GM23248 (cell line): Measurements from ENCODE around the gene SYTL3. TPM values are rescaled to one million over a fixed set of nuclear protein-coding genes. Genes with fewer than 3 reads are reported as not detected.

Experiments used
- DNase-seq: peaks from one replicate; pipeline ENCODE4 v3.0.0-alpha.2; 2015
- H2AFZ ChIP-seq: fragments of 200-600 bp; sonication (generic); 2 replicates; pipeline ENCODE4 v1.6.1; 2016; ENCODE audit warnings: antibody characterized with exemption
- H3F3A ChIP-seq: fragments of 200-600 bp; sonication (generic); 2 replicates; pipeline ENCODE4 v1.6.1; 2016; ENCODE audit warnings: mild to moderate bottlenecking, antibody characterized with exemption, mixed run types; ENCODE audit not compliant: insufficient read depth
- H3K27ac ChIP-seq: fragments of 200-600 bp; sonication (generic); 2 replicates; pipeline ENCODE4 v1.5.1; 2016; ENCODE audit warnings: mild to moderate bottlenecking
- H3K27me3 ChIP-seq: fragments of 200-600 bp; sonication (generic); replicated peaks from 2 replicates; pipeline ENCODE4 v1.6.1; 2016; ENCODE audit warnings: mild to moderate bottlenecking; ENCODE audit not compliant: insufficient read depth
- H3K36me3 ChIP-seq: fragments of 200-600 bp; sonication (generic); 2 replicates; pipeline ENCODE4 v1.6.1; 2016; ENCODE audit warnings: low read depth, mild to moderate bottlenecking
- H3K4me1 ChIP-seq: fragments of 200-600 bp; sonication (generic); 2 replicates; pipeline ENCODE4 v1.6.1; 2016; ENCODE audit warnings: mild to moderate bottlenecking; ENCODE audit not compliant: insufficient read depth
- H3K4me2 ChIP-seq: fragments of 200-600 bp; sonication (generic); one replicate; pipeline ENCODE4 v1.6.1; 2016; ENCODE audit warnings: mild to moderate bottlenecking; ENCODE audit not compliant: unreplicated experiment
- H3K4me3 ChIP-seq: fragments of 200-600 bp; sonication (generic); 2 replicates; pipeline ENCODE4 v1.5.1; 2016; ENCODE audit warnings: mild to moderate bottlenecking
- H3K79me2 ChIP-seq: fragments of 200-600 bp; sonication (generic); 2 replicates; pipeline ENCODE4 v1.6.1; 2016; ENCODE audit warnings: mild to moderate bottlenecking; ENCODE audit not compliant: insufficient read depth
- H3K9ac ChIP-seq: fragments of 200-600 bp; sonication (generic); 2 replicates; pipeline ENCODE4 v1.6.1; 2016; ENCODE audit warnings: mild to moderate bottlenecking
- H3K9me2 ChIP-seq: fragments of 200-600 bp; sonication (generic); 2 replicates; pipeline ENCODE4 v1.6.1; 2016; ENCODE audit warnings: mixed run types, mild to moderate bottlenecking, moderate library complexity; ENCODE audit not compliant: insufficient read depth
- H3K9me3 ChIP-seq: fragments of 200-600 bp; sonication (generic); one replicate; pipeline ENCODE4 v1.6.1; 2017; ENCODE audit warnings: low read depth
- H4K20me1 ChIP-seq: fragments of 200-600 bp; sonication (generic); 2 replicates; pipeline ENCODE4 v1.6.0; 2016; ENCODE audit not compliant: insufficient read depth
- EZH2 ChIP-seq: fragments of 200-600 bp; sonication (generic); IDR thresholded peaks from 2 replicates; pipeline ENCODE4 v1.6.1; 2018; ENCODE audit warnings: antibody characterized with exemption, mild to moderate bottlenecking; ENCODE audit not compliant: insufficient read depth, poor library complexity, severe bottlenecking
- EZH2phosphoT487 ChIP-seq: fragments of 200-600 bp; sonication (generic); IDR thresholded peaks from 2 replicates; pipeline ENCODE4 v1.6.1; 2018; ENCODE audit warnings: antibody characterized with exemption, moderate library complexity, mild to moderate bottlenecking, low read depth; ENCODE audit not compliant: insufficient read depth
- WGBS, 2 experiments: methylation state at CpG; one replicate each; pipeline ENCODE4 v1.1.6; 2015 to 2017; ENCODE audit warnings: low lambda C conversion rate in 2 of 2, low coverage in 1 of 2; ENCODE audit errors: missing lambda C conversion rate in 2 of 2; 5-methylcytosine and 5-hydroxymethylcytosine counted together
- in situ Hi-C: fragments of 300-500 bp; cut with MboI; formaldehyde crosslinking; loops from 2 replicates; pipeline ENCODE4 v1.15.0; 2020
- polyA plus RNA-seq: library from polyadenylated mRNA; unstranded; fragments of >200 nt; fragmentation: Nextera tagmentation; extraction: Ambion mirVana; gene quantifications from 2 replicates; pipeline ENCODE4 v1.2.1, GENCODE V29; 2016
- total RNA-seq: library from RNA; depleted of rRNA; stranded (reverse); fragments of >200 nt; shearing (Covaris generic); gene quantifications from 2 replicates; pipeline ENCODE4 v1.2.3, GENCODE V29; 2014

Gene SYTL3
- total and polyA plus RNA-seq, 2 experiments from 2014 or later, result 2.1 to 2.3 TPM

- H3K9me2 ChIP-seq, result no peaks in the 10 kb centered on the region
- no peaks in the 10 kb centered on the region for H3K27me3 ChIP-seq
- TF ChIP-seq EZH2, result no peak
- no peak for TF ChIP-seq EZH2phosphoT487
- no peak overlapping the region for H3K4me2 ChIP-seq
- H3K4me3 ChIP-seq, result no peak overlapping the region
- WGBS, 2 experiments, result 69% methylated on average over 10 of the region's 10 CpGs
- peaks cover 27% of the 10 kb centered on the region for H3F3A ChIP-seq
- H3K9me3 ChIP-seq, result no peaks in the 10 kb centered on the region
- H3K27ac ChIP-seq, result no peak overlapping the region
- peaks cover 18% of the 10 kb centered on the region for H3K4me1 ChIP-seq
- peak; percentile 41 for DNase-seq
- no peaks in the 10 kb centered on the region for H3K79me2 ChIP-seq
- no peak overlapping the region for H2AFZ ChIP-seq
- in situ Hi-C loops, result no loop called here
- H3K36me3 ChIP-seq, result no peaks in the 10 kb centered on the region
- no peaks in the 10 kb centered on the region for H4K20me1 ChIP-seq
- H3K9ac ChIP-seq, result no peak overlapping the region
Observed at GRCh38 chr6:158660333-158660754, 10.5 kb downstream of the SYTL3 start.

GRCh38 chr6:158661156-158661685, 11.4 kb downstream of the SYTL3 start:
- Histone ChIP-seq H3K9me2 (no peaks in the 10 kb centered on the region), H3K27ac (no peak overlapping the region), H3K4me3 (no peak overlapping the region), H3K79me2 (no peaks in the 10 kb centered on the region), H3K4me2 (no peak overlapping the region), H3K4me1 (peaks cover 12% of the 10 kb centered on the region), H3K9ac (no peak overlapping the region), H3K36me3 (no peaks in the 10 kb centered on the region), H3K9me3 (no peaks in the 10 kb centered on the region), H4K20me1 (no peaks in the 10 kb centered on the region), H3F3A (peaks cover 18% of the 10 kb centered on the region), H2AFZ (no peak overlapping the region), H3K27me3 (no peaks in the 10 kb centered on the region)
- no peak for TF ChIP-seq EZH2
- TF ChIP-seq EZH2phosphoT487, result no peak
- in situ Hi-C loops, result no loop called here
- WGBS, 2 experiments, result 83 to 88% methylated on average over 3 of the region's 3 CpGs
- no peak for DNase-seq

GRCh38 chr6:158662607-158662953, 12.7 kb downstream of the SYTL3 start:
- no peak overlapping the region for H3K4me3 ChIP-seq
- no peaks in the 10 kb centered on the region for H3K79me2 ChIP-seq
- TF ChIP-seq EZH2phosphoT487 (no peak), EZH2 (no peak)
- no peaks in the 10 kb centered on the region for H3K27me3 ChIP-seq
- H3F3A ChIP-seq, result peaks cover 6% of the 10 kb centered on the region
- H3K4me2 ChIP-seq, result no peak overlapping the region
- no peaks in the 10 kb centered on the region for H3K9me2 ChIP-seq
- no peaks in the 10 kb centered on the region for H3K36me3 ChIP-seq
- H3K9ac ChIP-seq, result no peak overlapping the region
- H2AFZ ChIP-seq, result peak overlapping the region; percentile 21; the same call in 1 of the 2 replicates
- no peaks in the 10 kb centered on the region for H4K20me1 ChIP-seq
- in situ Hi-C loops, result no loop called here
- peaks cover 9% of the 10 kb centered on the region for H3K4me1 ChIP-seq
- 67 to 71% methylated on average over 3 of the region's 3 CpGs for WGBS, 2 experiments
- no peaks in the 10 kb centered on the region for H3K9me3 ChIP-seq
- H3K27ac ChIP-seq, result no peak overlapping the region
- DNase-seq, result no peak

- no peaks in the 10 kb centered on the region for H3K79me2 ChIP-seq
- no peaks in the 10 kb centered on the region for H3K9me2 ChIP-seq
- peaks cover 8% of the 10 kb centered on the region; the same call in 1 of the 2 replicates for H3K4me1 ChIP-seq
- H4K20me1 ChIP-seq, result no peaks in the 10 kb centered on the region
- in situ Hi-C loops, result no loop called here
- H3K27me3 ChIP-seq, result no peaks in the 10 kb centered on the region
- H3K9me3 ChIP-seq, result no peaks in the 10 kb centered on the region
- no peak overlapping the region for H3K4me2 ChIP-seq
- H3K27ac ChIP-seq, result no peak overlapping the region
- no peak overlapping the region for H3K4me3 ChIP-seq
- H2AFZ ChIP-seq, result peak overlapping the region; percentile 21; the same call in 1 of the 2 replicates
- WGBS, 2 experiments, result 49 to 54% methylated on average over 27 of the region's 27 CpGs
- H3K9ac ChIP-seq, result no peak overlapping the region
- no peak for DNase-seq
- peaks cover 3% of the 10 kb centered on the region; the same call in 1 of the 2 replicates for H3F3A ChIP-seq
- TF ChIP-seq EZH2 (no peak), EZH2phosphoT487 (no peak)
- no peaks in the 10 kb centered on the region for H3K36me3 ChIP-seq
Observed at GRCh38 chr6:158662954-158663624, 13.2 kb downstream of the SYTL3 start.
